Left renal pelvis (tissue), 4 donors: ENCODE results near the gene ALOX15B. TPM values are rescaled to one million over a fixed set of nuclear protein-coding genes. Genes with fewer than 3 reads are reported as not detected.
"Not testable (repeated sequence)": the region's sequence is repeated elsewhere in the genome, so short reads cannot be mapped to it uniquely, and the experiment has no call there.

Experiments
- DNase-seq, 4 donors: peaks; one replicate each; pipeline ENCODE4 v3.0.0-alpha.2; 2013; ENCODE audit warnings: low read depth in 4 of 4, low spot score in 3 of 4
- polyA plus RNA-seq, 4 donors: library from polyadenylated mRNA; unstranded; fragments of 120-200 nt; gene quantifications; one replicate each; pipeline ENCODE4 v1.2.1, GENCODE V29; 2013; ENCODE audit not compliant: insufficient read length in 4 of 4

Gene ALOX15B
- polyA plus RNA-seq, 4 donors: 0.72 to 1.8 (median 0.95) TPM; not detected in 1

DNA sequence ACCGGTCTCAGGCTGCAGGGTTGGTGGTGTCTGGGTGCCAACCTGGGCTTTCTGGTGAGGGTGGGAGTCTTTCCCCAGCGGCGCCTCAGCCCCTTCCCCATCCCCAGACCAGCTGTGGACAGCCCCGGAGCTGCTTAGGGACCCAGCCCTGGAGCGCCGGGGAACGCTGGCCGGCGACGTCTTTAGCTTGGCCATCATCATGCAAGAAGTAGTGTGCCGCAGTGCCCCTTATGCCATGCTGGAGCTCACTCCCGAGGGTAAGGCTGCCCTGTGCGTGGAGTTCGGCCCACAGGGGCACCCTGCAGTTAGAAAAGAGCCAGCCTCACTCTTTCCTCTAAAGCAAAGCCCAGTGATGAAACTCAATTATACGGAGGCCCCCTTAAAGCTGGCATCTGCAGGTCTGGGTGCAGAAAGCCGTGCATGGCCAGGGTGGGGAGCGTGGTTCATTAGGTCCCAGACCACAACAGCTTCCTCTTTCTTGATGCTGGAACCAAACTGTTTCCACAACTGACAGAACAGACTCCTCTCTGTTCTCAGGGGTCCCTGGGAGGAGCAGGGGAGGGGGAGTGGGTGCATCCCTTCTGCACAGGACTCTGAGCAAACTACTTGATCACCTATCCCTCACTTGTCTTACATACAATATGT is 25.7 kb upstream of the ALOX15B start:
- no peak for DNase-seq

- DNase-seq: no peak
These were observed 24.9 kb upstream of the ALOX15B start for GRCh38 chr17:8013731-8014557.

GRCh38 chr17:8014558-8014850 is 24.4 kb upstream of the ALOX15B start:
- no peak for DNase-seq

- no peak for DNase-seq
These were observed 23.5 kb upstream of the ALOX15B start for GRCh38 chr17:8015236-8015956.

DNA sequence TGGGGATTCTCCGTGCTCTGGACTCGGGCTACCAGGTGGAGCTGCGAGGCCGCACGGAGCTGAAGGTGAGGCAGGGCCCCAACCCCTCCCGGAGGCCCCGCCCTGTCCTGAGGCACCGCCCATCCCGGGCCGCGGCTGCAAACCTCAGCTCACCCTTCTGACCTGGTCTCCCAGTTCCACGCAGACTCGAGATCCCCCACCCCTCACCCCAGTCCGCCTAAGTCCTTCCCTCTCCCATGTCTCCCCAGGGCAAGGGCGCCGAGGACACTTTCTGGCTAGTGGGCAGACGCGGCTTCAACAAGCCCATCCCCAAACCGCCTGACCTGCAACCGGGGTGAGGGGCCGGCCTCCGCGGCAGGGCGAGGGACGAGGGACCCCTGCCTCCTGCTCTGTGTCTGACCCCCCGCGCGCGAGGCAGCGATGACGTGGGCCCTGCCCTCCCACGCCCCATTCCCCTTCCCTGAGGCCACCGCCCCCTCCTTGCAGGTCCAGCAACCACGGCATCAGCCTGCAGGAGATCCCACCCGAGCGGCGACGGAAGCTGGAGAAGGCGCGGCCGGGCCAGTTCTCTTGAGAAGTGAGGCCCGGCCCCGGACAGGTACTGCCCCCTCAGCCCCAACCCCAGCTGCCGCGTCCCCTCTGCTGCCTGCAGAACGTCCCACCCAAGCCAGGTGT is 22.8 kb upstream of the ALOX15B start:
- DNase-seq: no peak

DNA sequence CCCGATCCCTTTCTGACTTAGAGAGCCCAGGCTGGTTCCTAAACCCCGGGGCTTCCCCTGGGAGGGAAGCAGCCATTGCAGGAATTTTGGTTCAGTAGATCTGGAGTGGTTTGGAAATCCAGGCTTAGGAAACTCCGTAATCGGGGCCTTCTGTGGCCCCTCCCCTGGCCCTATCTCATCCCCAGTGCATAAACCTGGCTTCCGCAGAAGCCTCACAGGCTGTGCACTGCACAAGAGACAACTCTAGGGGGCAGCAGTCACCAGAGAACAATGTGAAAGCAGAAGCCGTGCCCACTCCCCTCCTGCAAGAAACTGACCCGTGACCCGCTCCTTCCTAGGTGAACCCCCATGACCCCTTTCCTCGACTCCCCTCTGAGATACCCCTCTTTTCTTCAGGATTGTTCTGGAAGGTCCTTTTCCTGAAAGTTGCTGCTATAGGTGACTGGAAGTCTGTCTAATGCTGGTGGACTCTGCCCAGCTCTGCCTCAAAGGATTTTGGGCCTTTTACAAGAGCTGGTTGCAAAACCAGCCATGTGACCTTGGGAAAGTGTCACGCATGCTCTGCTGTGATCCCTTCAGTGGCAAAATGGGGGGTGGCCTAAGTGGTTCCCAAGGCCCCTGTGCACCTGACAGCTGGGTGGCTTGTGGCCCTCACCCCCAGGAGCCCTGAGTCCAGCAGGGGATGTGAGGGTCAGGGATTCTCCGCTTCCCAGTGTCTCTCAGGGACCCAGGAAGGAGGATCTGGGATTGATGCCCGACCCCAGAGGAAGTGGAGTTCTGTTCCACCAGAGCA is 22.0 kb upstream of the ALOX15B start:
- DNase-seq: peak in 1 of 4 donors; percentile 44

GRCh38 chr17:8018436-8018835 is 20.4 kb upstream of the ALOX15B start:
- DNase-seq: no peak

DNA sequence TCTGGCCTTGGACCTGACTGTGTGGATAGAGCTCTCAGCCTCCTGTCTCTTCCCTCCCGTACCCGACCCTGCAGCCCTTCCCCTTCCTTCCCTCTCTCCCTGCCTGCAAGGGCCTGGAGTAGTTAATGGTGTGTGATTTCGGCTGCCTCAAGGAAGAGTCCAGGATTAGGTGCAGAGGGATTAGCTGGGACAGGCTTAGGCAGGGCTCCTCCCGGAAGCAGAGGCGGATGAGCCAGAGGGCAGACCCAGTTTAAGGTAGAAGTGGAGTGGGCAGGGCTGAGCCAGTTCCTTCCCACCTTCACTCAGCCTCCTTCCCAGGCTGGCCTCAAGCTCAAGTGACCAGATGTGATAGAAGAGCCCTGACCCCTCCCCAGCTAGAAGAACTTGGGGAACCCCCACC is 19.7 kb upstream of the ALOX15B start:
- no peak for DNase-seq

- no peak for DNase-seq
These were observed 18.9 kb upstream of the ALOX15B start for GRCh38 chr17:8019665-8020650.

DNA sequence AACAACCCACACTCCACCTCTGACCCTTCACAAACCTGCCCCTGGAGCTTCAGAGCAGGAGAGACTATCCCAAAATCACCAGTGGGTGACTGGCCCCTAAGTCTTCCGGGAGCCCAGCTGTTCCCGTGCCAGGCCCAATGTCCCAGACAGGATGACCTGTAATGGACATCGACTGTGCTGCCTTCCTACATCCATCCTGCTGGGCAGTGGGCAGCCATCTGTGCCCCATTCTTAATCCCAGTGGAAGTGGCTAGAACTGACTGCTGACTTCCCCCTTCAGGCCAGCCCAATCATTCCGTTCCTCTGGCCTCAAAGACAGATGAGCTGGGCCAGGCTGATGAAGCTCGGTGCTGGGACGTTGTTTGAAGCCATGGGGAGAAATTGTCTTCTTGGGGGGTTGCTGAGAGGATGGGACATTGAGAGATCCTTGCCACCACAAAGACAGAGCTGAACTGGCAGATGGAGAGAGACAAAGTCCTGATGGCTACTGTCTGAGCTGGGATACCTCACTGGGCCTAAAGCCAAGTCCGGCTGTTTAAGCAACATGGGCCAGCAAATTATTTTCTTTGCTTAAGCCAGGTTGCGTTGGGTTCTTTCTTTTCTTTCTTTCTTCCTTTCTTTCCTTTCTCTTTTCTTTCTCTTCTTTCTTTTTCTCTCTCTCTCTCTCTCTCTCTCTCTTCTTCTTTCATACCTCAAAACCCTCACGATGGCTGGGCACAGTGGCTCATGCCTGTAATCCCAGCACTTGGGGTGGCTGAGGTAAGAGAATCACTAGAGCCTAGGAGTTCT is 17.9 kb upstream of the ALOX15B start:
- no peak for DNase-seq

- DNase-seq: no peak
These were observed 17.1 kb upstream of the ALOX15B start for GRCh38 chr17:8021565-8022359.

- DNase-seq: no peak
These were observed 16.4 kb upstream of the ALOX15B start for GRCh38 chr17:8022360-8023003.

DNA sequence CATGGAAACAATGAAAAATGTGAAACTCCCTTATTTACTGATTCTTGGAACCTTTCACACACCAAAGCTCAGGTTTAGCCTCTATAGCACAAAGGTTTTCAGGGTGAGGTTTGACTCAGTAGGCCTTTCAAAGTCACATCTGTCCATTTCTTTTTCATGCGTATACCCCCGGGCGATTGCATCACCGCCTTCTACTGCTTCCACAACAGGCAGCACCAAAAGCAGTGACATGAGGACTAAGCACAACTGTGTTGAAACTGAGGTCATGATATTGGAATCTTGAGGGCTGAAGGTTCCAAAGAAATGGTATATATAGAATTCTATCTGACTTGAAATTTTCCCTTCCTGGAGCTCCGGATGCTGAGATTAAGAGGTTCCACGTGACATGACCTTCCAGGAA is 14.7 kb upstream of the ALOX15B start:
- not testable (repeated sequence) for DNase-seq

- no peak for DNase-seq
These were observed 13.5 kb upstream of the ALOX15B start for GRCh38 chr17:8025176-8025911.

DNA sequence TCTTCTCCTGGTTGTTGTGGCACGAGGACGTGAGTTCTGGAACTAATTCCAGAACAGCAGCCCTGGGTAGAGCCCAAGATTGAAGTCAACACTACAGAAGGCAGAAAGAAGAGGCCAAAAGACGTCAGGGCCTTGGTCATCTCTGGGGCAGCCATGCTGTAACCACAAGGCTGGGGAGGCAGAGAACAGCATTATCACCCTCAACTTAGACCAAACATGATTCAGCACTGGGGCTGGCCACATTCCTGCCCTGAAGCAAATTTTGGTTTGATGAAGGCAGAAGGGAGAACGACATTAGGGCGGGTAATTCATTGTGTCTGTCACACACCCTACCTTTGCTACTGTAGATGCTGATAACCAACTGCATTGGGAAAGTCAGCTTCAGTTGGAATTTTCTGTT is 9.7 kb upstream of the ALOX15B start:
- no peak for DNase-seq

DNA sequence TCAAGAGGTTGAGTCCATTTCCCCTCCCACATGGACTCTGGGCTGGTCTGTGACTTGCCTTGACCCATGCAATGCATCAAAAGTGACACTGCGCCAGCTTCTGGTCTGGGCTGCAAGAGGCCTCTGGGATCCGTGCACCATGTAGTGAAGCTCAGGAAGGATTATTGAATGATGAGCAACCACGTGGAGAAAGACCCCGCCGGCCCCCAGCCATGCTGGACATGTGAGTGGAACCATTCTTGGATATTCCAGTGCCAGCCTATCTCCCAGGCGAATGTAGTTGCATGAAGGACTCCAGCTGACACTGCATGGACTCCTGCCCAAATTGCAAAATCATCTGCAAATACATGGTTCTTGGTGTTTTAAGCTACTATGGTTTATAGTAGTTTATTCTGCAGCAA is 7.6 kb upstream of the ALOX15B start:
- DNase-seq: no peak
